PC-9 (cell line): Measurements from ENCODE around the gene MLIP. TPM values are rescaled to one million over a fixed set of nuclear protein-coding genes. Genes with fewer than 3 reads are reported as not detected.

Experiments
- BruUV-seq: library from RNA; stranded (reverse); fragments of 400-500 nt; replicated peaks from 2 replicates; lab custom pipeline; 2021; lab: Mats Ljungman, UMichigan
- CTCF ChIA-PET: fragments of 300-600 bp; sonication (Branson Sonifier 250); formaldehyde crosslinking; loops from one replicate; lab custom pipeline; 2022; ENCODE audit warnings: antibody characterized with exemption; lab: Charles Lee
- POLR2A ChIA-PET: fragments of 300-600 bp; sonication (Branson Sonifier 250); formaldehyde crosslinking; loops from one replicate; lab custom pipeline; 2022; ENCODE audit warnings: antibody characterized with exemption; ENCODE audit not compliant: unreplicated experiment; lab: Charles Lee
- DNase-seq, 2 experiments: peaks; one replicate each; pipeline versions ENCODE4 v3.0.0 to v3.0.0-alpha.2; 2015 to 2022; ENCODE audit warnings: mixed read lengths in 1 of 2
- H2AFZ ChIP-seq: fragments of 200-600 bp; sonication (generic); 2 replicates; pipeline ENCODE4 v1.8.1; 2017; ENCODE audit warnings: antibody characterized with exemption
- H3F3A ChIP-seq: fragments of 200-600 bp; sonication (generic); 2 replicates; pipeline ENCODE4 v1.8.1; 2017; ENCODE audit warnings: antibody characterized with exemption, mild to moderate bottlenecking, low read depth; ENCODE audit not compliant: insufficient read depth
- H3K27ac ChIP-seq: fragments of 200-600 bp; sonication (generic); 2 replicates; pipeline ENCODE4 v1.6.1; 2016; ENCODE audit warnings: mixed run types
- H3K27me3 ChIP-seq: fragments of 200-600 bp; sonication (generic); 2 replicates; pipeline ENCODE4 v1.6.1; 2016; ENCODE audit warnings: low read depth, mixed run types; ENCODE audit not compliant: insufficient read depth
- H3K36me3 ChIP-seq: fragments of 200-600 bp; sonication (generic); 2 replicates; pipeline ENCODE4 v1.6.1; 2016; ENCODE audit warnings: low read depth, mixed run types
- H3K4me1 ChIP-seq: fragments of 200-600 bp; sonication (generic); replicated peaks from 2 replicates; pipeline ENCODE4 v1.6.1; 2016; ENCODE audit warnings: mixed run types; ENCODE audit not compliant: insufficient read depth
- H3K4me2 ChIP-seq: fragments of 200-600 bp; sonication (generic); 2 replicates; pipeline ENCODE4 v1.6.1; 2017; ENCODE audit warnings: mixed run types
- H3K4me3 ChIP-seq: fragments of 200-600 bp; sonication (generic); 2 replicates; pipeline ENCODE4 v1.6.1; 2016; ENCODE audit warnings: mixed run types
- H3K79me2 ChIP-seq: fragments of 200-600 bp; sonication (generic); 2 replicates; pipeline ENCODE4 v1.6.1; 2017; ENCODE audit warnings: low read depth, mixed run types
- H3K9me2 ChIP-seq: fragments of 200-600 bp; sonication (generic); 2 replicates; pipeline ENCODE4 v1.8.1; 2017; ENCODE audit warnings: mild to moderate bottlenecking; ENCODE audit not compliant: insufficient read depth
- H3K9me3 ChIP-seq: fragments of 200-600 bp; sonication (generic); 2 replicates; pipeline ENCODE4 v1.8.1; 2016; ENCODE audit warnings: low read depth; ENCODE audit not compliant: insufficient read depth
- H4K20me1 ChIP-seq: fragments of 200-600 bp; sonication (generic); 2 replicates; pipeline ENCODE4 v1.8.1; 2017; ENCODE audit not compliant: insufficient read depth
- EZH2 ChIP-seq: fragments of 200-600 bp; sonication (generic); IDR thresholded peaks from 2 replicates; pipeline ENCODE4 v1.8.0; 2017; ENCODE audit warnings: antibody characterized with exemption, low read depth
- intact Hi-C: fragments of 100-400 bp; cut with micrococcal nuclease; formaldehyde crosslinking; loops from one replicate; pipeline ENCODE4 v1.10.0; 2022; ENCODE audit not compliant: unreplicated experiment
- total RNA-seq: library from RNA; stranded (reverse); gene quantifications from 2 replicates; pipeline ENCODE4 v1.2.3, GENCODE V29; 2021
- TF ChIP-seq, protein P1 (sequence below): fragments of 200-600 bp; sonication (generic); conservative IDR thresholded peaks from 2 replicates; pipeline ENCODE4 v1.6.1; 2017; ENCODE audit warnings: mixed run types, antibody characterized with exemption, mild to moderate bottlenecking, moderate library complexity

MLIP gene
- total RNA-seq, 1 experiment from 2014 or later: 0.79 TPM

DNA sequence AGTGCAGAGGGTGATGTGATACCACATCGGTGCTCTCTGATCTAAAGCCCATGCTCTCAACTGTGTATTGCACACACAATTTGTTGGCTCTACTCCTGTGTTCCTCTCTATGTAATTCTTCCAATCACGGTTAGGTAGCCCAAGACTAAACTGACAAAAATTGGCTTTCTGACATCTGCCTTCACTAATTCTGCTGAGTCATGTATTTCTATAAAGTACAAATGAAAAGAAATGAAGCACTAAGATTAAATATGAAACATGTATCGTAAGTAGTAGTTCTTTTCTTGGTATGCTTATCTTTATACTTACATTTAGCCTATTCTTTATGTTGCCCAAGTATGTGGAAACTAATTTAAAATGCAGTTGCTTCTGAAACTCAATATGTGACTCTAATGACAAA, 7.7 kb upstream of the MLIP start:
- no peaks in the 10 kb centered on the region for H3K36me3 ChIP-seq
- no peak for DNase-seq
- no TSS peak for BruUV-seq
- CTCF ChIA-PET: no interaction called here
- H4K20me1 ChIP-seq: no peaks in the 10 kb centered on the region
- no peak overlapping the region for H3K4me3 ChIP-seq
- no peaks in the 10 kb centered on the region for H3K79me2 ChIP-seq
- no peak overlapping the region for H3K27ac ChIP-seq
- H3K9me2 ChIP-seq: no peaks in the 10 kb centered on the region
- H3K4me2 ChIP-seq: no peak overlapping the region
- no peaks in the 10 kb centered on the region for H3K4me1 ChIP-seq
- no peaks in the 10 kb centered on the region for H3F3A ChIP-seq
- TF ChIP-seq EZH2: no peak
- TF ChIP-seq, protein P1, sequence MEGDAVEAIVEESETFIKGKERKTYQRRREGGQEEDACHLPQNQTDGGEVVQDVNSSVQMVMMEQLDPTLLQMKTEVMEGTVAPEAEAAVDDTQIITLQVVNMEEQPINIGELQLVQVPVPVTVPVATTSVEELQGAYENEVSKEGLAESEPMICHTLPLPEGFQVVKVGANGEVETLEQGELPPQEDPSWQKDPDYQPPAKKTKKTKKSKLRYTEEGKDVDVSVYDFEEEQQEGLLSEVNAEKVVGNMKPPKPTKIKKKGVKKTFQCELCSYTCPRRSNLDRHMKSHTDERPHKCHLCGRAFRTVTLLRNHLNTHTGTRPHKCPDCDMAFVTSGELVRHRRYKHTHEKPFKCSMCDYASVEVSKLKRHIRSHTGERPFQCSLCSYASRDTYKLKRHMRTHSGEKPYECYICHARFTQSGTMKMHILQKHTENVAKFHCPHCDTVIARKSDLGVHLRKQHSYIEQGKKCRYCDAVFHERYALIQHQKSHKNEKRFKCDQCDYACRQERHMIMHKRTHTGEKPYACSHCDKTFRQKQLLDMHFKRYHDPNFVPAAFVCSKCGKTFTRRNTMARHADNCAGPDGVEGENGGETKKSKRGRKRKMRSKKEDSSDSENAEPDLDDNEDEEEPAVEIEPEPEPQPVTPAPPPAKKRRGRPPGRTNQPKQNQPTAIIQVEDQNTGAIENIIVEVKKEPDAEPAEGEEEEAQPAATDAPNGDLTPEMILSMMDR: no peak
- no peaks in the 10 kb centered on the region for H3K27me3 ChIP-seq
- no peaks in the 10 kb centered on the region for H3K9me3 ChIP-seq
- no peak overlapping the region for H2AFZ ChIP-seq
- POLR2A ChIA-PET: no interaction called here
- intact Hi-C loops: no loop called here

DNA sequence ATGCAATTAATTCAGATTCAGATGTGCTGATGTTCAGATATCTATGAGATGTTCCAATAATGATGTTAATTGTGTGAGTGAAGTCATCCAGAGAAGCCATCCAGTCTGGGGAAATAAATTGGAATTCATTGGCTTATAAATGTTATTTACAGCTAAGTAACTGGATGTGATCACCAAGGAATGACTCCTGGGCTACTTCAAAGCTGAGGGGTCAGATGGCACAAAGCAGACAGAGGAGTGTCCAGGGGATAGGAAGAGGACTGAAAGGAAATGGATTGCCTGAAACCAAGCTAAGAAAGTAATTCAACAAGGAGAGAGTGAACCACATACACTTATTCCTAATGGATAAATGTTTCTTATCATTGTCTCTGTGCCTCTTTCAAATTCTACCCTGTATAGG, 4.5 kb upstream of the MLIP start:
- BruUV-seq: no TSS peak
- H3K9me3 ChIP-seq: no peaks in the 10 kb centered on the region
- no peaks in the 10 kb centered on the region for H3K27me3 ChIP-seq
- intact Hi-C loops: no loop called here
- no peak overlapping the region for H3K4me2 ChIP-seq
- CTCF ChIA-PET: no interaction called here
- H3F3A ChIP-seq: no peaks in the 10 kb centered on the region
- no peaks in the 10 kb centered on the region for H4K20me1 ChIP-seq
- no peak for DNase-seq
- no peak overlapping the region for H3K27ac ChIP-seq
- no peak overlapping the region for H2AFZ ChIP-seq
- no peak overlapping the region for H3K4me3 ChIP-seq
- H3K9me2 ChIP-seq: no peaks in the 10 kb centered on the region
- no peak for TF ChIP-seq EZH2
- TF ChIP-seq, protein P1: no peak
- POLR2A ChIA-PET: no interaction called here
- no peaks in the 10 kb centered on the region for H3K36me3 ChIP-seq
- no peaks in the 10 kb centered on the region for H3K4me1 ChIP-seq
- no peaks in the 10 kb centered on the region for H3K79me2 ChIP-seq

DNA sequence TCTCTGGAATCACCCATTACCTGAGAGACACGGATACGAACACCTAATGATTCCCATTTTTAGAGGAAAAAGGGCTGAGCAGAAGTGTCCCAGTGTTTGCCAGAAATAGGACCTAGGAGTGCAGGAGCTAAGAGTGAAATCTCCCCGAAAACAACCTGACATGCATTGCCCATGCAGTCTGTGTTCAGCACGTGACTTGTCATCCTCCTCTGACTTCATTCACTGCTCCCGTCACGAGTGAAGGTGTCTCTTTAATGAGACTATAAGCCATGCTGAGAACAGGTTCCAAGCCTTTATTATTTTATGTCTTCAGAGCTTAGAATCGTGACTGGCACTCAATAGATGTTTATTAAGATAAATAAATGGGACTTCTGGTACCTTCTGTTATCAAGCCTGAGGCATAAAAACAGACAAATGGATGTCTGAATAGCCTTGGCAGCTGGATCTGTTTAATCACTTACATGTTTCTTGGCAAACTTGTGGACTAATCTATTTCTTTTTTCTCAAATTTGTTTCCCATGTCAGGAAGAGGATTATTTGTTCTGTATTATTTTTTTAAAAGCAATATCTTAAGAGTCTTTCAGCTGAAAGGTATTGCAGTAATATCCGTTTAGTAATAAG, 3.7 kb upstream of the MLIP start:
- Histone ChIP-seq H3K4me1 (no peaks in the 10 kb centered on the region), H3K4me2 (no peak overlapping the region), H3K36me3 (no peaks in the 10 kb centered on the region), H3K9me3 (no peaks in the 10 kb centered on the region), H3F3A (no peaks in the 10 kb centered on the region), H3K79me2 (no peaks in the 10 kb centered on the region), H4K20me1 (no peaks in the 10 kb centered on the region), H3K4me3 (no peak overlapping the region), H3K27me3 (no peaks in the 10 kb centered on the region), H3K9me2 (no peaks in the 10 kb centered on the region), H3K27ac (no peak overlapping the region), H2AFZ (no peak overlapping the region)
- BruUV-seq: no TSS peak
- no peak for DNase-seq
- CTCF ChIA-PET: no interaction called here
- TF ChIP-seq, protein P1: no peak
- no peak for TF ChIP-seq EZH2
- intact Hi-C loops: no loop called here
- POLR2A ChIA-PET: no interaction called here
